ENCODE results near the gene TBCK.

GRCh38 chr4:105991726-105992125, 324.3 kb downstream of the TBCK start:
- TF ChIP-seq ATF7 (IDR thresholded peaks at IDR 0.05) (no peak), ATF7 (CRISPR knock-in tag; IDR thresholded peaks at IDR 0.05) (no peak), ZNF101 (CRISPR knock-in tag; IDR thresholded peaks at IDR 0.05; ENCODE audit: borderline replicate concordance, low read depth) (no peak), JUN (CRISPR knock-in tag; IDR thresholded peaks at IDR 0.05) (no peak), SRF (IDR thresholded peaks at IDR 0.05; ENCODE audit: low read depth, low read length) (no peak), SP2 (CRISPR knock-in tag; IDR thresholded peaks at IDR 0.05) (no peak), ZBTB40 (IDR thresholded peaks at IDR 0.05) (no peak), ZBTB40 (CRISPR knock-in tag; IDR thresholded peaks at IDR 0.05) (no peak), KDM5B (CRISPR knock-in tag; IDR thresholded peaks at IDR 0.05; ENCODE audit: borderline replicate concordance) (no peak), TOPORS (CRISPR knock-in tag; IDR thresholded peaks at IDR 0.05) (no peak), GABPA (IDR thresholded peaks at IDR 0.05; ENCODE audit: low read depth, low read length) (no peak), GABPA (CRISPR knock-in tag; IDR thresholded peaks at IDR 0.05; ENCODE audit: low read depth) (no peak), ZBTB7A (CRISPR knock-in tag; IDR thresholded peaks at IDR 0.05) (no peak), HMGXB4 (CRISPR knock-in tag; IDR thresholded peaks at IDR 0.05; ENCODE audit: borderline replicate concordance in 1 of 2, low read depth in 1 of 2) (no peak), MYC (CRISPR knock-in tag; IDR thresholded peaks at IDR 0.05; ENCODE audit: borderline replicate concordance) (no peak), PAXIP1 (CRISPR knock-in tag; conservative IDR thresholded peaks at IDR 0.05) (no peak)
